CD4-positive, alpha-beta T cell treated with Interleukin-2 at 100 ng/mL for 4 hours (primary cell): ENCODE measurements around the gene TNFRSF8.
A peak's percentile ranks its signal among the peaks of the same experiment; 100 is the strongest.
"Not testable (repeated sequence)": the region's sequence is repeated elsewhere in the genome, so short reads cannot be mapped to it uniquely, and the experiment has no call there.

ENCODE experiments used
- DNase-seq: peaks from one replicate; pipeline ENCODE4 v3.0.0-alpha.2; 2020; ENCODE audit warnings: low spot score

The TNFRSF8 gene

DNA sequence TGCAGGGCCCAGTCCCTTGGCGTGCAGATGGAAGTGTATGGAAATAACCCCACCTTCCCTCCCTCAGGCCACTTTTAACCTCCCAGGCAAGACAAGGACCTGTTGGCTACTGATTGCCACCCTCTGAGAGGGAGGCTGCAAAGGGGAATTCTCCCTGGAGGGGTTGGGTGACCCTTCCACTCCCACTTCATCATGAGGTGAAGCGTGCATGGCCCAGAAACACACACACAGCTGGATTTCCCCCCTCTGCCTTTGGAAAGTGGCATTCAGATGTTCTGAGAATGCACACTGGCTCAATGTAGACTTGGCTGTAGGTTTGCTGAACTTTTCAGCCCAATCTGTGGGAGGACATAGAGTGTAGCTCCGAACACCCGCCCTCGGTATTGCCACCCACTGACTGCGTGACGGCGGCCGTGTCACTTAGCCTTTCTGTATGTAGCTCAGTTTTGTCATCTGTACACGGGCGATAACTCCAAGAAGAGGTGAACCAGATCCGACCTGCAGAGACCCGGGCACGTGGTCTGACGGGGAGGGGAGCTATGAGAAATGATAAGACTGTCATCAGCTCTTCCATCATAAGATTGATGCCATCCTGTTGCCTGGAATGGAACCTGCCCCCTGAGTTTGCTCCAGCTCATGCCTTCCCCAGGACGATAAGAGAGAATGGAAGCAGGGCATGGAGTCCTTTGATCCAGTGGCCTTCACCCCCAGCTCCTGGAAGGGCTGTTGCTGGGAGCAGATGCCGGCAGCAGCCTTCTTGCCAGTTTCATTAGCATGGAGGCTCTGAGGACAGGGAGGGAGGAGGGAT is 24.5 kb upstream of the TNFRSF8 start:
- no peak for DNase-seq

DNA sequence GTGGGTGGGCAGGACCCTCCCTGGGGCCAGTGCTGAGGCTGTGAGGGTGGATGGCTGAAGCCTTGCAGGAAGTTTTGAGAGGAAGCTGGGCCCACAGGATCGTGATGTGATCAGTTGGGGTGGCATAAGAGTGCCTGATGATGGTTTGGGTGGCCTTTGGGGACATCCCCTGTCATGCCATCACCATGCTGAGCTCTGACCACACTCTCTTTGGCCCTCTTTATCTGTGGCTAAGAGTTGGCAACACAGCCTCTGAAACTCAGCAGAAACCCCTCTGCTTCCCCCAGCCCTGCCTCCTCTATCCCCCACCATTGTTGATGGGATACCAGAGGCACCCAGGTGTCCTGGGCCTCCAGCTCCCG is 24.0 kb upstream of the TNFRSF8 start:
- no peak for DNase-seq

DNA sequence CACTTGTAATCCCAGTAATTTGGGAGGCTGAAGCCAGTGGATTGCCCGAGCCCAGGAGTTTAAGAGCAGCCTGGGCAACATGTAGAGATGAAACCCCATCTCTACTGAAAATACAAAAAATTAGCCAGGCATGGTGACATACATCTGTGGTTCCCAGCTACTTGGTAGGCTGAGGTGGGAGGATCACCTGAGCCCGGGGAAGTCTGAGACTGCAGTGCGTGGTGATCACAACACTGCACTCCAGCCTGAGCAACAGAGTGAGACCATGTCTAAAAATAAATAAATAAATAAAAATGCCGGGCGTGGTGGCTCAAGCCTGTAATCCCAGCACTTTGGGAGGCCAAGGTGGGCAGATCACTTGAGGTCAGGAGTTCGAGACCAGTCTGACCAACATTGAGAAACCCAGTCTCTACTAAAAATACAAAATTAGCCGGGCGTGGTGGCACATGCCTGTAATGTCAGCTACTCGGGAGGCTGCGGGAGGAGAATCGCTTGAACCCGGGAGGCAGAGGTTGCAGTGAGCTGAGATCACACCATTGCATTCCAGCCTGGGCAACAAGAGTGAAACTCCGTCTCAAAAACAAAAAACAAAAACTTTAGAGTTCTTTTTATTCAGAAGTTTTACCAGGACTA is 23.2 kb upstream of the TNFRSF8 start:
- not testable (repeated sequence) for DNase-seq

DNA sequence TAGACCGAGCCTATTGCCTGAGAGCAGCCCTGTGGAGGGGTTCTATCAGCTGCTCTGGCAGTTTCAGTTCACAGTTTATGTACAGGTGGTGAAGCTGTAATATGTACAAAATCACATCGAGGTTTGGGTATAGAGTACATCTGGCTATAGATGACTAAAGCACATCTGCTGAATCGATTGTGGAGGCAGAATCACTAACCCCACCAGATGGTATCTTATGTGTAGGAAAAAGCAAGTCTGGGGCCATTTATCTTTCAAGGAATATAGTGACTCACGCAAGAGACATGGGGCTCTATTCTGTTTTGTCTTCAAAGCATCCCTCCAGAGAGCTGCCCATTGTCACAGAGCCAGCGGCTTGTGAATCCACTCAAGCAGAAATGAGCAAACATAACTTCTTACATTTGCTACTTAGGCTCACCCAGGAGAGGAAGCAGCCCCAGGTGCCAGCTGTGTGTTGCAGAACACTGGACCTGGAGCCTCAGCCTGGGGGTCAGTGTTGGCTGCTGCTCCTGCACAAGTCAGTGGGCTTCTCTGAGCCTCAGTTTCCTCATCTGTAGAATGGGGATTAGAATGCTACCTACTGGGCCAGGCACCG is 22.5 kb upstream of the TNFRSF8 start:
- no peak for DNase-seq

DNA sequence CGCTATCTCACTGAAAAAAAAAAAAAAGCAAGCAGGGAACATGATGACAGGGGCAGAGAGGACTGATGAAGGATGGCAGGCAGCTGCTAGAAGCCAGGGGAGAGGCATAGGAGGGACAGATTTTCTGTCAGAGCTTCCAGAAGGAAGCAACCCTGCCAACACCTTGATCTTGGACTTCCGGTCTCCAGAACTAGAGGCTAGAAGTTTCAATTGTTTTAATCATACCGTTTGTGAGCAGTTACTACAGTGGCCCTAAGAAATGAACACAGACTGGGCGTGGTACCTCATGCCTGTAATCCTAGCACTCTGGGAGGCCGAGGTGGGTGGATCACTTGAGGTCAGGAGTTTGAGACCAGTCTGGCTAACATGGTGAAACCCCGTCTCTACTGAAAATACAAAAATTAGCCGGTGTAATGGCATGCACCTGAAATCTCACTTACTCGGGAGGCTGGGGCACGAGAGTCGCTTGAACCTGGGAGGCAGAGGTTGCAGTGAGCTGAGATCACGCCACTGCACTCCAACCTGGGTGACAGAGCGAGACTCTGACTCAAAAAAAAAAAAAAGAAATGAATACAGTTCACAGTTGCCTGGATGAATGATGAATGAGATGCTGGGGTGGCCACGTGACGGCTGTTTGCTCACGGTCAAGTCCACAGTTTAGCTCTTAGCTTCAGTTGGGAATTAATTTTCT is 18.8 kb upstream of the TNFRSF8 start:
- DNase-seq, result not testable (repeated sequence)

DNA sequence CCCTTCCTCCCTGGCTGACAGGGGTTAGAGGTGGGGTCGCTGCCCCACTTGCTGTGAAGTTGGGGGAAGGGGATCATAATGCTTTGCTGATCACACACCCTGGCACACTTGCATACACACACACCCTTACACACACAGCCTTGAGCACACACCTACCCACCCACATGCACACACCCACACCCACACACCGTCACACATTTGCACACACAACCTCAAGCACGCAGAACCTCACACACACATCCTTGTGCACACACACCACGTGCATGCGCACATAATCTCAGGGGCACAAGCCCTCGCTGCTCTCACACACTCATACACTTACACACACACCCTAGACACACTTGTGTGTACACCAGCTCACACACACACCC is 16.4 kb upstream of the TNFRSF8 start:
- no peak for DNase-seq

DNA sequence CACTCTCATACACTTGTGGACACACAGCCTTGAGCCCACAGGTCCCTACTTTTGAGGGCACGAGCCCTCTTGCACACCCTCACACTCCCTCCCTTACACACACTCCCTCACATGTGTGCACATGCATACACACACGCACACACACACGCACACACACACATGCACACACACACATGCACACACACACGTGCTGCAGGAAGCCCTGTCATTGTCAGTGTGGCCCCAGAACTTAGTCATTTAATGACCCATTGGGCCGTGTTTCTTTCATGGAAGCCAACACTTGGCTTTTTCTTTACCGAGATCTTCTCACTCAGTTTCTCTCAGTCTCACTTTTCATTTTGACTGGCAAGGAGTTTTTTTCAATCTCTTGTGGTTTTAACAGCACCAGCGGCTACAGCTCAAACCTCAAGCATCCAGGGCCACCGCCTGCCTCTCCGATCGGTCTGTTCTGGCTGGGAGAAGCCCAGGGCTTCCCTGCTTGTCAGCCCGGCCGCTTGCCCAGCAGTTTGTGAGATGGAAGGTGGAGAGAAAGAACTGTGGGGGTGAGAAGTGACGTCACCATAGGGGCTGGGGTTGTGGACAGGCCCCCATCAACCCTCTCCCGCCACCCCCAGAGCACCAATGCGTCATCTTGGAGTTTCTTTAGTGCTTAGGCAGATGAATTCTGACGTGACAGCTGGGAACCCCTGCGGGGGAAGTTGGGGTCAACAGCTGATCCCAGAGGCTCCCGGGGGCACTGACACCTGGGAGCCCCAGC is 15.8 kb upstream of the TNFRSF8 start:
- DNase-seq, result peak; percentile 30

DNA sequence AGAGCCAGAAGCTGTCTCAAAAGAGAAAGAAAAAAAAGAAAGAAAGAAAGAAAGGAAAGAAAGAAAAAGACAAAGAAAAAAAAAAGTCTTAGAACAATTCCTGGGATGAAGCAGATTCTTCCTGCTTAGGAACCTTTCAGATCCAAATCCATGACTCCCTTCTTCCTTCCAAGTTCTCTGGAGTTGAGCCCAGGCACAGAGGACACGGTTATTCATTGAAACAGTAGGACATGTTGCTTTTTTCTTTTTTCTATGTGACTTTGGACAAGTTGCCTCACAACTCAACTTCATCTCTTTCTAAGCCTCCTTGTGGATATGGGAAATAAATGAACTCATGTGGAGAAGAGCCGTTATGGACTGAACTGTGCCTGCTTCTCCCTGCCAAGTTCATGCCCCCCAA is 14.7 kb upstream of the TNFRSF8 start:
- DNase-seq, result no peak

DNA sequence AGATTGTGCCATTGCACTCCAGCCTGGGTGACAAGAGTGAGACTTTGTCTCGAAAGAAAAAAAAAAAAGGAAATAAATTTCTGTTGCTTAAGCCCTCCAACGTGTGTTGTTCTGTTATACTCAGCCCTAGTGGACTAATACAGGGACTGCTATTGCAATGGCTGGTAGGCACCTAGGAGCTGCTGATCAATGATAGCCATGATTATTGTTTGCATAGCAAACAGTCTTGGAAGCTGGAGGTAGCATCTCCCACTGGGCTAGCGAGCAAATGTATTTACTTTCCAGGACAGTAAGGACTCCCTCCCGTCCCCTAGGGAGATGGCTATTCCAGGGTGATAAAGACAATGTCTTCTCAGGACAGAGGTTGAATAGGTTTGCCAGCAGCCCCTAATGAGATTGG is 13.5 kb upstream of the TNFRSF8 start:
- DNase-seq, result no peak

DNA sequence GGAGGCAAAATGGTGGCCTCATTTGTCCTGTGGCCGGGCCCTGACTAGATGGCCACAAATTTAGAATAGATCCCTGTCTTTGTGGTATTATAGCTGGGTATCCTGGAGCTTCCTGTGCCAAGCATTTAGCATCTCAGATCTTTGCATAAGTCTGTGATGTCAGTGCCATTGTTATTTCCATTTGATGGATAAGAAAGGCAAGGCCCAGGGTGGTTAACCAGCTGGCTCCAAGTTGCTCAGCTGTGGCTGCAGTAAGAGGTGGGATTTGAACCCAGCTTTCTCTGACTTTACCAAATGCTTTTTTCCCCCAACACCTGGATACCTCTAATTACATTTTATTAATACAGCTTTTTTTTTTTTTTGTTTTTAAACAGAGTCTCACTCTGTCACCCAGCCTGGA is 11.7 kb upstream of the TNFRSF8 start:
- no peak for DNase-seq

DNA sequence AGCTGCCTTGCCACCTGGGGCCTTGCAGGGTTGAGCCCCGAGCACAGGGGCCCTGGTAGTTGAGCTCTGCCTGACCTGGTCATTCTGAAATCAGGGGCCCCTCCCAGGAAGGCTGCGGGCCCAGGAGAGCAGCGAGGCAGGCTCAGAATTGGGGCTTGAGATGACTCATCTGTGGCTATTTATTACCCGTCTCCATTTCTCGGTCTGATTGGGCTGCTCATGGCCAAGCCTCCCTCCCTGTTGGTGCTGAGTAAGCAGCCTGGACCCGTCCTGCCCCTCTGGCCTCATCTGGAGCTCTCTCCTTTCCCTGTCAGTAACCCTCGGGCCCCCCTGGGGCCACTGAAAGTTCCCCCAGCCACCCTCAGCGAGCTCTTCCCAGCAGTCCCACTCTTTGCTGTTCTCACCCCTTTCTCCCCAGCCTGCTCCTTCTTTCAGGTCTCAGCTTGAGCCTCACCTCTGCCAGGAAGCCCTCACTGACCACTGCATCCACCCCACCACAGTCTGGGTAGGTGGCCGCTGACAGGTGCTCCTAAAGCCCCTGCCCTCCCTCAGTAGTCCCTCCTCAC is 11.0 kb upstream of the TNFRSF8 start:
- DNase-seq, result peak; percentile 40

DNA sequence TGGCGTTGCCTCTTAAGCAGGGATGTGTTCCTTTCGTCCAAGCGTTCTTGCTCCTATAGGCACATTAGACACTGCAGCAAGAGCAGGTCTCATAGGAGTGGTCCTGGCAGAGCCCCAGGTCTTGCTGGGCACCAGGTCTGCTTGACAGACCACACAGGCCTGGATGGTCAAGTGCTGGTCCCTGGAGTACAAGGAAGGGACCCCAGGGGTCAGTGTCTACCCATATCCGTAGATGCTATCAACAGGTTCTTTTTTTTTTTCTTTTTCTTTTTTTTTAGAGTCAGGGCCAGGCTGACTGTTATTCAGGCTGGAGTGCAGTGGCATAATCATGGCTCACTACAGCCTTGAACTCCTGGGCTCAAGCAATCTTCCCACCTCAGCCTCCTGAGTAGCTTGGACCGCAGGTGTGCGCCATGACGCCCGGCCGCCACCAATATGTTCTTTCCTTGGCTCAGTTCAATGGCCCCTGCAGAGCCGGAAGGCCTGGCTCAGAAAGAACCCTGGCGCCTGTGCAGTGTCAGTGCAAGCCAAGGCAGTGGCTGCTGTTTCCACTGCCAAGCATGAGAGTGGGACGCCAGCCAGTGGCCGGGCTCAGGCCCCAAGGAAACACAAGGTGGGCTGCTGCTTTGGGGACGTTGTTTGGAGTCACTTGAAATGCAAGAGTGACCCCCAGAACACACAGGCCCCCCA is 10.0 kb upstream of the TNFRSF8 start:
- no peak for DNase-seq

DNA sequence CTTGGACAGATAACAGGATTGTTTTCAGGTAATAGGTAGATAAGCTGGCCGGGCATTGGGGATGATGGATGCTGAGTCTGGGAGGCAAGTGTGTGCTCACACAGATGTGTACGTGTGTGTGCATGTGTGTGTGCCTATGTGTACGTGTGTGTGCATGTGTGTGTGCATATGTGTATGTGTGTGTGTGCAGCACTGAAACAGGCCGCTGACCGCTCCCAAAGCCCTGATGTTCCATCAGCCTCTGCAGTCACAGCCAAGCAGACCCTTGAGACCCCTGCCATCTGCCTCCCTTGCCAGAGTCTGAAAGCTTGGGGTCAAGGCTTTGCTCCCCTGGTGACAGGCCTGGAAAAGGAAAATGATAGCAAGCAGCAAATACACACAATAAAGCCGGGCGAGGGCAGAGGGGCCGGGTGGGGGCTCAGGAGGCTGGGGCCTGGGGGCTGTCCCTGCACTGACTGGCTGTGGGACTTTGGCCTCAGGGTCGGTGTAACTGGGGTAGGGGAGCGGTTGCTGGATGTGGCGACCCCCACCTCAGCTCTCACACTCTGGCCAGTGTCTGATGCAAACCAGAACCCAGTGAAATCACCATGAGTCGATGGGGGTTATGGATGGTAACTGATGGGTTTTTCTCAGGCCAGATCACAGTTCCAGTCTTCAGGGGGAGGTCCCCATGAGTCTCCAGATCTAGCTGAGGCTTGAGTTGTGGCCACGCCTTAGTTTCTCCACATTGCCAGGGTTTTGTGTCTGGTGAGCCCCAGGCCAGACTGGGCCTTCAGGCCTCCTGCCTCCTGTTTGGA is 9.2 kb upstream of the TNFRSF8 start:
- no peak for DNase-seq

DNA sequence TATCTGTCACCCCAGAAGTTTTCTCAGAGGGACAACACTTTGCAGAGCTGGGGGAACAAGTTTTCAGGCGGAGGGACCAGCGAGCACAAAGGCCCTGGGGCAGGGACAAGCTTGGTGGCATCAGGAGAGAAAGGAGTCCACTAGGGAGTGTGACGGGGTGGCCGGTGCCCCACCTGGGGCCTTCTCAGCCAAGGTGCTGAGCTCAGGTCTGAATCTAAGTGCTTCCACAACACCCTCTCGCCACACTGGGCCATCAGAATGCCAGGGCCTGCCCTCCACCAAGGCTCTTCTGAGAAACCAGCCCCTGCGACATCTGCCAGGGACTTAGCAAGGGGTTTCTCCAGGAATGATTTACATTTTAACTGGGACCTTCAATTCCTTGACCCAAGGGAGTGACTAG is 7.8 kb upstream of the TNFRSF8 start:
- no peak for DNase-seq

DNA sequence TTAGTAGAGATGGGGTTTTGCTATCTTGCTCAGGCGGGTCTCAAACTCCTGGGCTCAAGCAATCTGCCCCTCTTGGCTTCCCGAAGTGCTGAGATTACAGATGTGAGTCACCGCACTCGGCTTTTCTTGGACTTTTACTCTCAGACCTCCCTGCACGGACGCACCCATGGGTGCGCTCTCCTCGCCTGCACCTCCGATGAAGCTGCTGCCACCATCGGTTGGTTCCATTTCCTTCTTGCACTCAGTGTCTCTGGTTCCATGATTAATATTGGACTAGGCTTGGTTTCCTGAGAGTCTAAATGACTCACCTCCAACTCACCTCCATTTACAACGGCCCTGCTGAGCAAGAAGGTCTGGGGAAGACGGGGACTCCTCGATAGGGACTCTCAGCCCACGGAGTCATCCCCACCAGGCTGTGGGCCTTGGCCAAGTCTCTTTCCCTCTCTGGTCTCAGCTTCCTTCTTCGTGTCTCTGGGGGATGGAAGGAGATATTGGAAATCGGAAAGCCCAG is 6.7 kb upstream of the TNFRSF8 start:
- no peak for DNase-seq

DNA sequence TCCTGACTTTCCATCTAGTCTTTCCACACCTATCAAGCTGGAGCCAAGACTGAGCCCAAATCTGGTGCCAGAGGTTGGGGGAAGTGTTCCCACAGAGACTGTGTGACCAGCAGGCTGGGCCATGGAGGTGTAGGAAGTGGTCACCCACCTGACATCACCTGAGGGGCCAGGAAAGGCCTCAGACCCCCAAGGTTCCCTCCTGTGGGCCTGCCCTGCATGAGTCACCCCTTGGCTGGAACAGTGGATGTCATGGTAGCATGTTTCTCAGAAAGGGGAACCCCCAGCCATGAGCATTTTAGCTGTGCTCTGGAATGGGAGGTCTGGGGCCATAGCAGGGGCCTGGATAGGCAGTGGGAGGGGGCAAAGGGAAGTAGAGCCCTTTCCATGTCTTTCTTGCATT is 5.7 kb upstream of the TNFRSF8 start:
- no peak for DNase-seq

DNA sequence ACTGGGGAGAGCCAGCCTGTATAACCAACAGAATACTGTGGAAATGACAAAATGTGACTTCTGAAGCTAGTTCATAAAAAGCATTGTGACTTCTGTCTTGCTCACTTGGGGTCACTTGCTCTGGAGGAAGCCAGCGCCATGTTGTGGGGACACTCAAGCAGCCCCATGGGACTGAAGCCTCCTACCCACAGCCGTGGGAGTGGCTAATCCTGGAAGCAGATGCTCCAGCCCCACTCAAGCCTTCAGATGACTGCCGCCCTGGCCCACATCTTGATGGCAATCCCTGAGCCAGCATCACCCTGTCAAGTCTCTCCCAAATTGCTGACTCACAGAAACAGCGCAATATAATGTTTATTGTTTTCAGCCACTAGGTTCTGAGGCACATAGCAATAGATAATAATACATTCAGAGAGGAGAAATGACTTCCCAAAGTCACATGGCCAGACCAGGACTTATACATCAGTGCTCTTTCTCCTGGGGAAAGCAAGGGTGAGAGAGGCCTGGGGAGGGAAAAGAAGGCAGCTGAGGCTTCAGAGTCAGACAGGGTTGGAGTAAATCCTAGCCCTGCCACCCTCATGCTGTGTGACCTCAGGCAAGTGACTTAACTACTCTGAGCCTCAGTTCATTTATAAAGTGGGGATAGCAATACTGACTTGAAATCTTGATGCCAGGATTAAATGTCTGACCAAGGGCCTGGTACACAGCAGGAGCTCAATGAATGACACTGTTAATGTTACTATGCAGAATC is 5.0 kb upstream of the TNFRSF8 start:
- no peak for DNase-seq

DNA sequence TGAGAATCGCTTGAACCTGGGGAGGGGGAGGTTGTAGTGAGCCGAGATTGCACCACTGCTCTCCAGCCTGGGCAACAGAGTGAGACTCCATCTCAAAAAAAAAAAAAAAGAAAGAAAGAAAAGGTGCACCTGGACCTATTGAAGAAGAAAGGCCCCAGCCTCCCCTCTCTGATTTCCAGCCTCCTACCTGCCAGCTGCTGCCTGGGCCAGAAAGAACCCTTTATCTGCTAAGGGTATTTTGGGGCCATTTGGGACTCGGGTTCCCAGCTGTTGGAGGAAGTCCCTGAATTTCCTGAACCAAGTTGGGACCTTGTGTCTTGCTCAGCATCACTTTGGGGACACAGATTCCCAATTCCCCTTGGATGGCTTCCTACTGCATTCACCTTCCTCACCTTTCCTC is 3.9 kb upstream of the TNFRSF8 start:
- no peak for DNase-seq

DNA sequence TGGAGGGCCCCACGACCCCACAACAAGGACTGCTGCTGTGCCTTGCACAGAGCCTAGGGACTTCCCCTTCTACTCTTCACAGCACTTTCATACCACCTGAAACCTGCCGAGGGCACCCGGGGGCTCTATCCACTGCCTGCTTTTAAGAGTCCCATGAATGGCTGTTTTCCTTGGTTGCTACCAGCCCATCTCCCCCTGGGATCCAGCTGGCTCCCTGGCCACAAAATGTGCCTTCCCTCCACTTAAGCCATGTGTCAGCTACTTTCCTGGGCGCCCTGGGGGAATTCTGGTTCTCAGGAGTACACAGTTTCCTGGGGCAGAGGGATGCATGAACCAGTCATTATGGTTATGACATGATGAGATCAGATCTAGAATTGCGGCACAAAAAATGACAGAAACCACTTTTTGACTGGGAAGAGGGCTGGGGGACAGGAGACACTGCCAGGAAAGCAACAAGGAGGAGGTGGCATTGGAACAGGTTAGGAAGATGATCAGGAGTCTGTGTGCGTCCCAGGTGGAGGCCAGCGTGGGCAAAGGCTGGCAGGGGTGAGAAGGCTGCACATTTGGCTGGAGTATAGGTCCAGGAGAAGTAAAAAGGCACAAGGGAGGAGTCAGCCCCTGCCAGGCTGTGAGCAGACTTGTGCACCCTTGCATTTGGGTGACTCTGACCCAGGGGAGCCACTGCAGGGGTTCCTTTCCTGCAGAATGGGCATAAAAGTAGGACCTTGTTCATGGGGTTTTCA is 3.2 kb upstream of the TNFRSF8 start:
- DNase-seq, result no peak
